K562 (cell line): ENCODE data around the gene JPT1. TPM values are rescaled to one million over a fixed set of nuclear protein-coding genes. Genes with fewer than 3 reads are reported as not detected.
A peak's percentile ranks its signal among the peaks of the same experiment; 100 is the strongest.

ENCODE experiments used
- ATAC-seq: fragments of 200-7000 bp; cut with Tn5 transposase; 3 replicates; pipeline ENCODE4 v1.9.1; 2020; ENCODE audit warnings: moderate library complexity
- BruUV-seq: library from RNA; stranded (reverse); fragments of 400-500 nt; replicated peaks from 2 replicates; lab custom pipeline; 2021; lab: Mats Ljungman, UMichigan
- CTCF ChIA-PET: fragments of 300-600 bp; formaldehyde crosslinking; extraction: SDS; loops from one replicate; lab custom pipeline; 2021; ENCODE audit warnings: low intra/inter-chr PET ratio; lab: Yijun Ruan, JAX
- POLR2A ChIA-PET: fragments of 300-600, 350-650 bp; sonication (Branson Sonifier 250); formaldehyde crosslinking; extraction: SDS; loops from one replicate; lab custom pipeline; 2021; ENCODE audit warnings: antibody characterized with exemption, inconsistent platforms; lab: Yijun Ruan, JAX
- DNase-seq, 4 experiments: peaks; one replicate each; pipeline versions ENCODE4 v3.0.0 to v3.0.0-alpha.2; 2011 to 2018; ENCODE audit warnings: low spot score in 3 of 4, mixed read lengths in 3 of 4; ENCODE audit errors: extremely low read depth in 1 of 4
- FAIRE-seq: peaks from 2 replicates; lab custom pipeline; 2011; peaks lifted over from hg19 to GRCh38; lab: Jason Lieb, UNC
- H2AFZ ChIP-seq: 2 replicates; pipeline ENCODE4 v1.6.0; 2011; ENCODE audit warnings: low read depth, low read length, control low read depth, inconsistent platforms
- H3K27ac ChIP-seq: fragments of 200-600 bp; 3 replicates; pipeline ENCODE4 v1.8.0; 2011; ENCODE audit warnings: low read depth, mild to moderate bottlenecking, control low read depth, inconsistent platforms, low read length, moderate library complexity, mixed read lengths; ENCODE audit errors: extremely low read depth
- H3K27me3 ChIP-seq, 2 experiments: fragments of 300-600 bp in 1 of 2; 2 replicates in 1 of 2; 3 replicates in 1 of 2; pipeline versions ENCODE4 v1.6.0 to v1.8.0; 2011; ENCODE audit warnings: inconsistent platforms in 2 of 2, low read length in 2 of 2, mild to moderate bottlenecking in 1 of 2, mixed read lengths in 1 of 2, moderate library complexity in 1 of 2; ENCODE audit not compliant: control insufficient read depth in 2 of 2, insufficient read depth in 2 of 2
- H3K36me3 ChIP-seq: fragments of 300-600 bp; 3 replicates; pipeline ENCODE4 v1.8.0; 2011; ENCODE audit warnings: mild to moderate bottlenecking, low read length, inconsistent platforms; ENCODE audit not compliant: control insufficient read depth, insufficient read depth
- H3K4me1 ChIP-seq, 2 experiments: fragments of 200-600 bp in 1 of 2; replicated peaks in 1 of 2; 2 replicates in 1 of 2; 3 replicates in 1 of 2; pipeline versions ENCODE4 v1.5.1 to v1.8.0; 2011; ENCODE audit warnings: inconsistent platforms in 2 of 2, low read length in 2 of 2, mild to moderate bottlenecking in 1 of 2, mixed read lengths in 1 of 2, moderate library complexity in 1 of 2; ENCODE audit not compliant: control insufficient read depth in 2 of 2, insufficient read depth in 2 of 2
- H3K4me2 ChIP-seq: 2 replicates; pipeline ENCODE4 v1.6.1; 2011; ENCODE audit warnings: low read length, control low read depth, inconsistent platforms, mixed read lengths; ENCODE audit not compliant: insufficient read depth
- H3K4me3 ChIP-seq: fragments of 200-600 bp; sonication (generic), shearing (Covaris generic); 2 replicates; pipeline ENCODE4 v1.5.1; 2016; ENCODE audit warnings: control low read depth, inconsistent platforms
- H3K79me2 ChIP-seq: fragments of 200-600 bp; 3 replicates; pipeline ENCODE4 v1.8.0; 2011; ENCODE audit warnings: low read length, inconsistent platforms; ENCODE audit not compliant: control insufficient read depth, insufficient read depth
- H3K9ac ChIP-seq, 2 experiments: 2 replicates each; pipeline versions ENCODE4 v1.6.0 to v1.6.1; 2011; ENCODE audit warnings: low read depth in 2 of 2, low read length in 2 of 2, control low read depth in 1 of 2, inconsistent platforms in 1 of 2, mild to moderate bottlenecking in 1 of 2, mixed read lengths in 1 of 2; ENCODE audit not compliant: insufficient read depth in 1 of 2
- H3K9me1 ChIP-seq: one replicate; pipeline ENCODE4 v1.6.0; 2011; ENCODE audit warnings: inconsistent platforms, mild to moderate bottlenecking, low read length, moderate library complexity; ENCODE audit not compliant: control insufficient read depth, insufficient read depth
- H3K9me3 ChIP-seq: replicated peaks from 2 replicates; pipeline ENCODE4 v1.5.1; 2011; ENCODE audit warnings: low read depth, low read length, inconsistent platforms; ENCODE audit not compliant: control insufficient read depth, insufficient read depth
- H4K20me1 ChIP-seq: replicated peaks from 2 replicates; pipeline ENCODE4 v1.6.1; 2011; ENCODE audit warnings: low read length, inconsistent platforms, mixed read lengths; ENCODE audit not compliant: control insufficient read depth, insufficient read depth
- CTCF ChIP-seq, 3 experiments: IDR thresholded peaks in 2 of 3; conservative IDR thresholded peaks in 1 of 3; 2 replicates each; pipeline ENCODE4 v1.5.1; 2011 to 2012; ENCODE audit warnings: low read length in 3 of 3, mild to moderate bottlenecking in 3 of 3, control low read depth in 2 of 3, improper control_type of control experiment in 1 of 3, inconsistent platforms in 1 of 3, low read depth in 1 of 3, mixed read lengths in 1 of 3, moderate library complexity in 1 of 3; ENCODE audit not compliant: insufficient read depth in 2 of 3
- ETV1 ChIP-seq: fragments of 450-650 bp; conservative IDR thresholded peaks from 2 replicates; pipeline ENCODE4 v1.6.1; 2016; ENCODE audit warnings: missing genetic modification characterization, control low read depth, low read depth, missing compliant biosample characterization
- NKRF ChIP-seq: fragments of 450-650 bp; IDR thresholded peaks from 2 replicates; pipeline ENCODE4 v1.6.1; 2016; ENCODE audit warnings: borderline replicate concordance
- OTX1 ChIP-seq: fragments of 450-650 bp; formaldehyde crosslinking; IDR thresholded peaks from 2 replicates; pipeline ENCODE4 v1.4.0; 2022; ENCODE audit warnings: mild to moderate bottlenecking
- ZHX1 ChIP-seq: fragments of 150-350 bp; conservative IDR thresholded peaks from 2 replicates; pipeline ENCODE4 v1.6.1; 2014; ENCODE audit warnings: low read length
- ZNF592 ChIP-seq: fragments of 450-650 bp; IDR thresholded peaks from 2 replicates; pipeline ENCODE4 v1.6.1; 2017; ENCODE audit warnings: antibody characterized with exemption, mild to moderate bottlenecking
- WGBS: fragments of 100-300 bp; shearing (Covaris generic); methylation state at CpG from one replicate; pipeline ENCODE4 v1.1.6; 2016; ENCODE audit warnings: low coverage, mixed read lengths; ENCODE audit not compliant: insufficient coverage; ENCODE audit errors: missing lambda C conversion rate; 5-methylcytosine and 5-hydroxymethylcytosine counted together
- in situ Hi-C: fragments of 300-500 bp; cut with MboI; formaldehyde crosslinking; loops from 4 replicates; pipeline ENCODE4 v1.15.0; 2018; ENCODE audit warnings: inconsistent platforms, mixed read lengths
- intact Hi-C: fragments of 100-400 bp; cut with micrococcal nuclease; formaldehyde crosslinking; loops from 2 replicates; pipeline ENCODE4 v1.14.2; 2022
- polyA plus RNA-seq, 8 experiments: library from polyadenylated mRNA; depleted of rRNA in 4 of 8; stranded (reverse) in 5 of 8; unstranded in 3 of 8; fragments of >200 nt; fragmentation: Nextera tagmentation in 2 of 8; fragmentation: Illumina TruSeq in 1 of 8; extraction: Ambion mirVana in 2 of 8; extraction: Trizol in 1 of 8; gene quantifications; 2 replicates each; pipeline versions ENCODE4 v1.2.1 to v1.2.3, GENCODE V29; 2011 to 2014; ENCODE audit warnings: inconsistent platforms in 1 of 8, missing spikeins in 1 of 8
- total RNA-seq, 7 experiments: library from RNA; depleted of rRNA in 6 of 7; stranded (reverse); fragments of >200 nt in 6 of 7; fragmentation: Illumina TruSeq in 2 of 7; extraction: Trizol in 2 of 7; gene quantifications; 2 replicates each; pipeline versions ENCODE4 v1.2.1 to v1.2.3, GENCODE V29; 2011 to 2021; ENCODE audit warnings: low replicate concordance in 1 of 7

The JPT1 gene
- total and polyA plus RNA-seq, 9 of the 15 experiments (the other 6 are each of a cell fraction or from before 2014, with no cell fraction given): 56.7 to 292 (median 144) TPM

- no peaks in the 10 kb centered on the region for H3K9me3 ChIP-seq
- H2AFZ ChIP-seq: peak overlapping the region; percentile 81
- no peaks in the 10 kb centered on the region for H3K27me3 ChIP-seq
- H3K9me1 ChIP-seq: peaks cover 5% of the 10 kb centered on the region
- intact Hi-C loops: no loop called here
- no peaks in the 10 kb centered on the region for H3K79me2 ChIP-seq
- H3K27ac ChIP-seq: peak overlapping the region; percentile 63
- DNase-seq (peak in 1 of 4 experiments; percentile 57), ATAC-seq (peak; percentile 11), FAIRE-seq (no peak)
- 45% methylated on average over 14 of the region's 15 CpGs for whole genome bisulfite sequencing
- BruUV-seq: no TSS peak
- in situ Hi-C loops: no loop called here
- H3K36me3 ChIP-seq: no peaks in the 10 kb centered on the region
- ChIA-PET CTCF (no interaction called here), POLR2A (interaction anchor here (0.7 to 3.0 kb wide), 5 partner anchors 10 to 26 kb away, joined by 3 to 11 read pairs (median 5); no protein-coding TSS in a partner anchor)
- H3K9ac ChIP-seq: peak overlapping the region; percentile 71 to 88; a peak in 3 of 4 replicates
- H4K20me1 ChIP-seq: no peaks in the 10 kb centered on the region
- H3K4me2 ChIP-seq: peak overlapping the region; percentile 90
- H3K4me3 ChIP-seq: no peak overlapping the region
- peaks cover 42 to 48% of the 10 kb centered on the region in 2 experiments for H3K4me1 ChIP-seq
- TF ChIP-seq ZNF592 (peak; percentile 67), NKRF (no peak), ETV1 (tag) (peak; percentile 65), CTCF (IDR thresholded peaks at IDR 0.05 in 2 of 3, conservative IDR thresholded peaks at IDR 0.05 in 1 of 3; ENCODE audit: insufficient read depth in 2 of 3, low read depth in 1 of 3, low read length in 3 of 3) (peak in 2 of 3 experiments; percentile 11 to 29; a peak in 1 of 6 replicates), ZHX1 (no peak), OTX1 (CRISPR knock-in tag) (no peak)
Observed at GRCh38 chr17:75086496-75087181, 67.7 kb downstream of the JPT1 start.
